Vagina (tissue), 2 donors: ENCODE measurements around the gene CASP12. TPM values are rescaled to one million over a fixed set of nuclear protein-coding genes. Genes with fewer than 3 reads are reported as not detected.

Experiments
- DNase-seq, 2 donors: peaks; one replicate each; pipeline ENCODE4 v3.0.0-alpha.2; 2017; ENCODE audit errors: extremely low spot score in 2 of 2
- H3K27ac ChIP-seq: fragments of 200-600 bp; sonication (generic); one replicate; pipeline ENCODE4 v1.5.1; 2019
- H3K27me3 ChIP-seq: fragments of 200-600 bp; sonication (generic); one replicate; pipeline ENCODE4 v1.5.1; 2019
- H3K36me3 ChIP-seq, 2 donors: fragments of 200-600 bp; sonication (generic); one replicate each; pipeline ENCODE4 v1.5.1; 2017 to 2019
- H3K4me1 ChIP-seq: fragments of 200-600 bp; sonication (generic); one replicate; pipeline ENCODE4 v1.5.1; 2019
- H3K4me3 ChIP-seq, 2 donors: fragments of 200-600 bp; sonication (generic); 1 replicate in 1 of 2; 2 replicates in 1 of 2; pipeline ENCODE4 v1.5.1; 2016 to 2019
- H3K9me3 ChIP-seq: fragments of 200-600 bp; sonication (generic); one replicate; pipeline ENCODE4 v1.5.1; 2019
- POLR2A ChIP-seq, 2 donors: fragments of 450-650 bp; IDR thresholded peaks; one replicate each; pipeline ENCODE4 v1.6.1; 2017; ENCODE audit warnings: antibody characterized with exemption in 2 of 2, mild to moderate bottlenecking in 2 of 2, moderate library complexity in 2 of 2
- POLR2AphosphoS5 ChIP-seq, 2 donors: sonication (generic); formaldehyde crosslinking; IDR thresholded peaks; one replicate each; pipeline ENCODE4 v1.9.0; 2017; ENCODE audit warnings: antibody characterized with exemption in 2 of 2, mild to moderate bottlenecking in 2 of 2, low read depth in 1 of 2; ENCODE audit not compliant: insufficient read depth in 1 of 2
- intact Hi-C: fragments of 100-400 bp; cut with DNase I; formaldehyde crosslinking; loops from one replicate; pipeline ENCODE4 v1.15.1; 2023
- total RNA-seq: library from RNA; depleted of rRNA; stranded (reverse); fragments of >200 nt; gene quantifications from one replicate; pipeline ENCODE4 v1.2.3, GENCODE V29; 2016
- TF ChIP-seq, protein P1 (sequence below), 3 experiments: fragments of 450-650 bp in 2 of 3; fragments of 200-600 bp in 1 of 3; sonication (generic) in 1 of 3; IDR thresholded peaks; one replicate each; pipeline ENCODE4 v1.5.1; 2017 to 2019; ENCODE audit warnings: antibody characterized with exemption in 3 of 3, mild to moderate bottlenecking in 2 of 3, moderate library complexity in 2 of 3

The CASP12 gene
- total RNA-seq, 1 donor from 2014 or later, result 7.4 TPM

DNA sequence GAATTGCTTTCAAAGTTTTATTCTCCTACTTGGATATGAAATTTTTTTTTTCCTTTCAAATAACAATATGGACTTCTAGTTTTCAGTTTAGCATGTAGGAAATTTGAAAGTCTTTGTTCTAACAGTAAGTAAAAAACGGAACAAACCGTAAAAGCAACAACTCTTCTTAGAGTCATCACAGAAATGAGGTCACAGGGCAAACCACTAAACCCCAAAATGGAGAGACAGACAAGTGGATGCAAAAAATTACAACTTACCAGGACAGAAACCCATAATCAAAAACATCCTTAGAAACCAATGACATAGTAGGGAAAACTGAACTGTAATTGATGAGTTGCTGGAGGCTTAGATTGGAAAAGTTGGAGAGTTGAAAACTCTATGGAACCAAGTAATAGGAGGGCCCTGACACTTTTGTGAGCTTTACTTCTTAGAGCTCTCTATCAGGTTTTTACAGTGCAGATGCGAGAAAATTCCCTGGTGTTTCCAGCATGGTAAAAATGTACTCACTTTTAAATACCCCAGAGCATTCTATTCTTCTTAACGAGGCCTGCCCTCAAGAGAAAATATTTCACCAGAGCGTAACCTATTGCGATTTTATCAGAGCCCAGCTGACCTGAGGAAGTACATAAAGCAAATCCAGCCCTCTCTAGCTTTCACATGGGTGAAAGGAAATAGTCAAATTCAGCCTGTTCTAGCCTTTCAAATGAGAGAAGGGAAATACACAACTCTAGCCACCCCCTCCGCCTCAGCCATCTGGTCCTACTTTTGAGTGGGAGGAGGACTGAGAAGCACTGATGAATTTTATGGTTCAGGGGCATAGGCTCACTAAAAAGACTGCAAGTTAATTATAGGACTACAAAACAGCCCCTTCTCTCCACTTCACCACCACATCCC, 39.1 kb downstream of the CASP12 start:
- Histone ChIP-seq H3K9me3 (no peaks in the 10 kb centered on the region), H3K36me3 (no peaks in the 10 kb centered on the region), H3K4me1 (no peaks in the 10 kb centered on the region), H3K27me3 (no peaks in the 10 kb centered on the region), H3K27ac (no peak overlapping the region), H3K4me3 (no peak overlapping the region)
- intact Hi-C loops, result no loop called here
- no peak for DNase-seq
- no peak for TF ChIP-seq POLR2A (IDR thresholded peaks at IDR 0.05)

DNA sequence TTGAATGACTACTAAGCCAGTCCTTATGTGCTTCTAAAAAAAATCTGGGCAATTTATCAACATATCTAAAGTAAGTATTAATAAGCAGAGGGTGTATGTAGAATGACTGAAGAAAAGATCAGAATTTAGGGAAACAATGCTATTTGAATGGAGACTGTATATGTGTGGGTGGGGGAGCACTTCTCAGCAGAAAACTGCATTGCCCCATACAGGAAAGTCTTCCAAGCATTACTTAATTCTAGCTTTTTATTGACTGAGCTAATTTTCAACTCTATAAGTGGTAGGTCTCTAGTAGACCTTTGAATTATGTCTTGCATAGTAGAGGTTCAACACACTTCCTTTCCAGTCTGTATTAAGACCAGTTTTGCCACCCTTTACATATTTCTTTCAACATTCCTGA, 41.7 kb downstream of the CASP12 start:
- Histone ChIP-seq H3K4me1 (no peaks in the 10 kb centered on the region), H3K4me3 (no peak overlapping the region), H3K27ac (no peak overlapping the region), H3K9me3 (no peaks in the 10 kb centered on the region), H3K36me3 (no peaks in the 10 kb centered on the region), H3K27me3 (no peaks in the 10 kb centered on the region)
- intact Hi-C loops, result no loop called here
- TF ChIP-seq POLR2AphosphoS5 (IDR thresholded peaks at IDR 0.05; ENCODE audit: insufficient read depth in 1 of 2, low read depth in 1 of 2) (no peak), POLR2A (IDR thresholded peaks at IDR 0.05) (no peak)
- TF ChIP-seq, protein P1, sequence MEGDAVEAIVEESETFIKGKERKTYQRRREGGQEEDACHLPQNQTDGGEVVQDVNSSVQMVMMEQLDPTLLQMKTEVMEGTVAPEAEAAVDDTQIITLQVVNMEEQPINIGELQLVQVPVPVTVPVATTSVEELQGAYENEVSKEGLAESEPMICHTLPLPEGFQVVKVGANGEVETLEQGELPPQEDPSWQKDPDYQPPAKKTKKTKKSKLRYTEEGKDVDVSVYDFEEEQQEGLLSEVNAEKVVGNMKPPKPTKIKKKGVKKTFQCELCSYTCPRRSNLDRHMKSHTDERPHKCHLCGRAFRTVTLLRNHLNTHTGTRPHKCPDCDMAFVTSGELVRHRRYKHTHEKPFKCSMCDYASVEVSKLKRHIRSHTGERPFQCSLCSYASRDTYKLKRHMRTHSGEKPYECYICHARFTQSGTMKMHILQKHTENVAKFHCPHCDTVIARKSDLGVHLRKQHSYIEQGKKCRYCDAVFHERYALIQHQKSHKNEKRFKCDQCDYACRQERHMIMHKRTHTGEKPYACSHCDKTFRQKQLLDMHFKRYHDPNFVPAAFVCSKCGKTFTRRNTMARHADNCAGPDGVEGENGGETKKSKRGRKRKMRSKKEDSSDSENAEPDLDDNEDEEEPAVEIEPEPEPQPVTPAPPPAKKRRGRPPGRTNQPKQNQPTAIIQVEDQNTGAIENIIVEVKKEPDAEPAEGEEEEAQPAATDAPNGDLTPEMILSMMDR (IDR thresholded peaks at IDR 0.05), result no peak
- DNase-seq, result no peak

DNA sequence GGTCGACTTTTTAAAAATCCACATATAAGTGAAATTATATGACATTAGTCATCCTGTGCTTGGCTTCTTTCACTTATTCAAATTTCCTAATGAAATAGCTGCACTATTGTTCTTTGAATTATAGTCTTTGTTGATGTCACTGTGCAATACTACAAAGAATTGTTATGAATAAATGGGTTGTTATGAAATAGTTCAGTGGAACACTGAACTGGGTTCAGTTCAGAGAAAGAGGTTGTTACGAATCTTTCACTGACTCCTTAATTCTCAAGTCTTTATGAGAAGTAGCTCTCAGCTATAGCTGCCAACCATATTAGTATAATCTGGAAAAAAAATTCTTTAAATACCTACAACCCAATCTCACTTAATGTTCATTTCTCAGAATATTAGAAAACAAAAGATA, 42.3 kb downstream of the CASP12 start:
- TF ChIP-seq POLR2A (IDR thresholded peaks at IDR 0.05) (no peak), POLR2AphosphoS5 (IDR thresholded peaks at IDR 0.05; ENCODE audit: insufficient read depth in 1 of 2, low read depth in 1 of 2) (no peak)
- TF ChIP-seq, protein P1 (IDR thresholded peaks at IDR 0.05), result no peak
- Histone ChIP-seq H3K36me3 (no peaks in the 10 kb centered on the region), H3K9me3 (no peaks in the 10 kb centered on the region), H3K27ac (no peak overlapping the region), H3K27me3 (no peaks in the 10 kb centered on the region), H3K4me1 (no peaks in the 10 kb centered on the region), H3K4me3 (no peak overlapping the region)
- DNase-seq, result no peak
- intact Hi-C loops, result no loop called here

DNA sequence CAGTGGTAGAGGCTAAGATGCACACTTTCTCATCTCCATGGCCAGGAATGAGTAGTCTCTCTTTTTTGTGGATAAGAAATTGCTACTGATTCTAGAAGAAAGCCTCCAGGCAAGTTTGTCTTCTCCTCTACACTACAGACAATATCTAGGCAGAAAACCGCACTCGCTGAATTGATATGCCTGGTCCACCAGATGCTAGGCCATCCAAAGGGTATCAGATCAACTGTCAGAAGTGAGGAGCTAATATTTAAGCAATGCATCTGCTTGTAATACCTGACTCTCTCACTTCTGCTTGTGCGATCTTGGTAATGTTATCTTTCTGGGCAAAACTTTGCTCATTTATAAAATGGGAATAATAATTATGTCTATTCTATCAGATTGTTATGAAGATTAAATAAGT, 45.0 kb downstream of the CASP12 start:
- no peak for TF ChIP-seq POLR2AphosphoS5 (IDR thresholded peaks at IDR 0.05; ENCODE audit: insufficient read depth in 1 of 2, low read depth in 1 of 2)
- no peak for TF ChIP-seq POLR2A (IDR thresholded peaks at IDR 0.05)
- TF ChIP-seq, protein P1 (IDR thresholded peaks at IDR 0.05), result no peak
- no peak for DNase-seq
- intact Hi-C loops, result no loop called here

DNA sequence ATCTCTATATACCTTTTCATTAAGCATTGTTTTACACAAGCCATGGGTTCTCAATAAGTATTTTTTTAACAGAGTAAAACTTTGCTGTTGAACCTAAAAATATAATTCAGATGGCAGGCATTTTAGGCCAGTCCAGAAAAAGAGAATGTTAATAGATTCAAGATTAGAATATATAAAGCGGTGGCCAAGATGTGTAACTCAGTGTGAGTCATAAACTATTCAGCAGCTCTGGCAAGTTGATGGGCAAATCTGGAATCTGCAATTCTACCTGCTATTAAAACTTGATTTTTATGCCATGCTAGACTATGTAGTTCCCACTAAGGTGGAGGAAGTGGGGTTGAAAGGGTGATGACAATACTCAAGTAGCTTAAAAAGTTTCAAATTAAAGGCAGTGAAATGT, 45.4 kb downstream of the CASP12 start:
- H3K27ac ChIP-seq, result no peak overlapping the region

More for the DNA sequence above, 45.0 kb downstream of the CASP12 start:
- H3K36me3 ChIP-seq, result no peaks in the 10 kb centered on the region
- H3K27ac ChIP-seq, result no peak overlapping the region
- H3K4me3 ChIP-seq, result no peak overlapping the region
- H3K4me1 ChIP-seq, result no peaks in the 10 kb centered on the region
- H3K9me3 ChIP-seq, result no peaks in the 10 kb centered on the region
- no peaks in the 10 kb centered on the region for H3K27me3 ChIP-seq

More for the DNA sequence above, 45.4 kb downstream of the CASP12 start:
- H3K27me3 ChIP-seq, result no peaks in the 10 kb centered on the region
- intact Hi-C loops, result no loop called here
- H3K4me3 ChIP-seq, result no peak overlapping the region
- DNase-seq, result no peak
- H3K36me3 ChIP-seq, result no peaks in the 10 kb centered on the region
- TF ChIP-seq POLR2AphosphoS5 (IDR thresholded peaks at IDR 0.05; ENCODE audit: insufficient read depth in 1 of 2, low read depth in 1 of 2) (no peak), POLR2A (IDR thresholded peaks at IDR 0.05) (no peak)
- TF ChIP-seq, protein P1 (IDR thresholded peaks at IDR 0.05), result no peak
- no peaks in the 10 kb centered on the region for H3K4me1 ChIP-seq
- no peaks in the 10 kb centered on the region for H3K9me3 ChIP-seq
